ENCODE measurements around the gene TMPRSS3.

TMPRSS3 gene

DNA sequence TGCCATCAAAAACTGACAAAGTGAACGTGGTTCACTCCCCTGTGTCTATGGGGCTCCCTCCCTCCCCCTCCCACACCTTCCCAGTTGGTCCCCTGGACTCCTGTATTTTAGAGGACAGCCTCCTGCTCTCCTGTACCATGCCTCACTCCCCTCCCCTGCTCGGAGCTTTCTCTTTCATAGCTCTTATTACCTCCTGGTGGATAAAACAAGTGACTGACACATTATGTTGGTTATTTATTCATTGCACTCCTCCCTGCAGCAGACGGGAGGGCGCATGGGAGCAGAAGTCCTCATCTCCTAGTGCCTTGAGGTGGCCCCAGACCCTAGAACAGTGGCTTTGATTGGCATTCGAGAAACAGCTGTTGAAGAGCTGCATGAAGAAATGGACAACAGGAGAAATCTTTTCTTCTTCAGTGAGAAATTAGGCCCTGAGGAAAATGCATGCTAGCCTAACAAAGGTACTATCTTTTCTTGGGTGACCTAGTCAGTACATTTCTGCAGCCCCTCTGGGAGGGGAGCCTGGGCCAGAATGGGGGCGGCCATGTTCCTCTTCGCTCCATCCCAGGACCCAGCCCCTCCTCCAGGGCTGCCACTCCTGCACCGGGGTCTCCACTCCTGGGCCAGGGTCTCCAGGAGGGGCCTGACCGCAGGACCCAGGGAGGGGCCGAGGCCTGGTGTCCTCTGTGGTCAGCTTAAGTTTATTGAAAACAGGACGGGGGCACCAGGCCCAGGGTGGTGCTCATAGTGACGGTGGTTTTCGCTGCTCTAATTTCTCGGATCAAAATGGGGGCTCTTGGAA, 28.3 kb downstream of the TMPRSS3 start:
- DNase-seq, result no peak

DNA sequence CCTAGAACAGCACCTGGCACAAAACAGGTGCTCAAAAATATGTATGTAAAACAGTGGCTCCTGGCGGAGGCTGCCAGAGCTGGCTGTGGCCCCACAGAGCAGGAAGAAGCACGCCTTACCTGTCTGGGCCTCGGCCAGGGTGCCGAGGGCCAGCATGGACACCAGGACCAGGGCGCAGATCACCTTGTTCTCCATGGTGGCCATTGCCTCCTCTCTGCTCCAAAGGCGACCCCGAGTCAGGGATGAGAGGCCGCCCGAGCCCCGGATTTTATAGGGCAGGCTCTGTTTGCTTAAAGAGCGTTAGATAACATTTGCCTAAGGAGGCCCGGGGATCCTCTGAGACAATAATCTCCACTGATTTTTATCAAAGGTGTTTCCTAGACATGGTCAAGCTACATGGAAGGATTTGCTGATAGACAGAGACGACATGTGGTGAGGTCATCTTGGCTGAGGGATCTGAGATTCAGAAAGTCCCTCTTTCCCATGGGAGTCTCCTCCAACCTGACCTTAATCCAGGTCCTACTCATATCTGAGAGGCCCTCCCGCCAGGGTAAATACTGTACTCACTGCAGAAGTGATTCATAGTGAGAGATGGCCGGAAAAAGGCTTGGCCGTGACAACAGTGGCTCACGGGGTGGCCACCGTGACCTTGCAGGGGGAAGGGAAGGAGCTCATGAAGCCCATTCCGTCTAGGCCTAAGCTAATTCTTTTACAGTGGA, 29.4 kb downstream of the TMPRSS3 start, which contains the start of gene TFF1:
Gene TFF1, minus strand, starts transcription at position 244 of the 719 bp plus-strand sequence. Its CDS starts 40 bp downstream, at position 204.
- no peak for DNase-seq

DNA sequence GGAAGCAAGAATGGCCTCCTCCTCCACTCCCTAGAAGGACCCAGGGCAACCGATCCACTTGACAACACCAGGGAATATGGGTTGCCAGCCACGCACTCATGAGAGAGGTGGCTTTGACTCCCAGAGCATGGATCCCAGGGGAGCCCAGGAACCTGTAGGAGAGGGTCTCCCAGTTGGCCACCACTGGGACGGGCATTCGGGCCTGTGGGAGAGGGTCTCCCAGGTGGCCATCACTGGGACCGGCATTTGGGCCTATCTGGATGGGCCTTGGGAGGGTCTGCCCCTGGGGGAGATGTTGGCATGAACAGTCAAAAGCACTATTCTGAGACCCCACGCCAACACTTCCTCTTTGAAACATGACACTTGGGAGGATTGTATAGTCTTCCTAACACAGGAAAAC, 30.1 kb downstream of the TMPRSS3 start:
- no peak for DNase-seq

DNA sequence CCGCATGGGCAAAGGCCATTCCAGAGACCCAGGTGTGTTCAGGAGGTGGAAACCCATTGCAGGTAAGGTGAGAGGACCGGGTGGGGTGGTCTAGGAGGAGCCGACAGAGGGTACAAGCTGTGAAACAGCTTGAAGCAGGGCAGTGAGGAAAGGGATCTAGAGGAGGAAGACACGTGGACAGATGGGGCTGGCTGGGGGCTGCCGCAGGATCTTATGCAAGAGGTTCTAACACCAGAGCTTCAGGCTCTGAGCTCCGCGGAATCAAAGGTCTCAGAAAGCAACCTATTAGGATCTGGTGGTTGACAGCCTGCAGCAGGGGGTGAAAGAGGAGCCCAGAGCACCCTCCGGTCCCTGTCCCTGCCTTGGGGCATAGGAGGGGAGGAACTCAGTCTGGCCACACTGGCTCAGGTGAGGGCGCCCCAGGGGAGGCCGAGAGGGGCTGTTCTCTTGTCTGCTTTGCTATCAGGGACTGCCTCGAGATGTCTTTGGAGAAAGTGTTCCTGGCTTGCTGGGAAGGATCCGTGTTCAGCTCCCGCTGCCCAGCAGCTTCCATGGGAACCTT, 31.5 kb downstream of the TMPRSS3 start:
- no peak for DNase-seq

DNA sequence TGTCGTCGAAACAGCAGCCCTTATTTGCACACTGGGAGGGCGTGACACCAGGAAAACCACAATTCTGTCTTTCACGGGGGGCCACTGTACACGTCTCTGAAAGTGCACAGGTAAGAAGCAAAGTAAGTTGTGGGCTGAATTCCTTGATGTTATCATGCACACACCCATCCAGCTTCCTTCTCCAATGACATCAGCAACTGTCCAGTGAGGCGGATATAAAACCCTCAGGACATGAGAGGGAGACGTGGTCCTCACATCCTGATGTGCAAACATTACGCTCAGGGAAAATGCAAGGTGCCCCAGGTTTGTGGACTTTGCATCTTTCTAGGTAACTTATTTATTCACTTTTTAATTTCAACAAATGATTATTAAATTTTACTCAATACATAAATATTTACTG, 32.5 kb downstream of the TMPRSS3 start:
- DNase-seq, result no peak

DNA sequence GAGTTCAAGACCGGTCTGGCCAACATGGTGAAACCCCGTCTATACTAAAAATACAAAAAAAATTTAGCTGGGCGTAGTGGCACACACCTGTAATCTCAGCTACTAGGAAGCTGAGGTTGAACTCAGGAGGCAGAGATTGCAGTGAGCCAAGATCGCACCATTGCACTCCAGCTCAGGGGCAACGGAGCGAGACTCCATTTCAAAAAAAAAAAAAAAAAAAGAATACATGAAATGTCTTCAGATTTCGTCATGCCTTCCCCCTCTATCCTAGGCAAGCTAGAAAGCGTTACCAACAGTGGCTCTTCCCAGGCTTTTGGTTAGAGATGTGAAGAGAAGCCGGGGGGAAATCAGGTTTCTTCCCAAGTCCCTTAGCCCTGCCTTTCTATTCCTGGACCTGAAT, 33.2 kb downstream of the TMPRSS3 start:
- DNase-seq, result no peak

DNA sequence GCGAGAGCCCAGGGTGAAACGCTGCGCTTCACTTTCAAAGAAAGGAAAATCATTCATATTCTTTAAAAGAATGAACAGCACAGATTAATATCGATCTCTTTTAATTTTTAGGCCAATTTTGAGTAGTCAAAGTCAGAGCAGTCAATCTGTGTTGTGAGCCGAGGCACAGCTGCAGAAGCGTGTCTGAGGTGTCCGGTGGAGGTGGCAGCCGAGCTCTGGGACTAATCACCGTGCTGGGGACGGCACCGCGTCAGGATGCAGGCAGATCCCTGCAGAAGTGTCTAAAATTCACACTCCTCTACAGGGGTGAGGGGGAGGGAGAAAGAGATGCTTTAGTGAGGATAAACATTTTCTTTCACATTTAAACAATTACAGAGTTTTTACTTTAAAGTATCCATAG, 33.7 kb downstream of the TMPRSS3 start:
- DNase-seq, result no peak

DNA sequence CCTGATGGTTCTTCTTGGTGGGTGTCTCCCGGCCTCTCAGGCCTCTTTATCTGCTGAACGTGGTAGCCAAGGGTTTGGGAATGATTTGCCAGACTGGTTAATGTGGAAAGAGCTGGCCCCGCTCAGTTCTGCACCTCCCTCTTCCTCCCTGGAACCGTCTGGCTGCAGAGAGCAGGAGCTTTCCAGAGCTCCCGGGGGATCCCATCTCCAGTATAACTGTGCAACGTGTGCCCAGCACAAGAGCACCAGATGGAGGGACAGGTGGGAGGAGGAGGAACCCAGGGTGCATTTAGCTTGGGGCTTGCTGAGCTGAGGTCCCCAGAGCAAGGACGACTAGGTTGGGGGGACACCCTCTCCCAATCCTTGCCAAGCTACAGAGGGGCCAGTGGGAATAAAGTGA, 34.6 kb downstream of the TMPRSS3 start:
- no peak for DNase-seq

DNA sequence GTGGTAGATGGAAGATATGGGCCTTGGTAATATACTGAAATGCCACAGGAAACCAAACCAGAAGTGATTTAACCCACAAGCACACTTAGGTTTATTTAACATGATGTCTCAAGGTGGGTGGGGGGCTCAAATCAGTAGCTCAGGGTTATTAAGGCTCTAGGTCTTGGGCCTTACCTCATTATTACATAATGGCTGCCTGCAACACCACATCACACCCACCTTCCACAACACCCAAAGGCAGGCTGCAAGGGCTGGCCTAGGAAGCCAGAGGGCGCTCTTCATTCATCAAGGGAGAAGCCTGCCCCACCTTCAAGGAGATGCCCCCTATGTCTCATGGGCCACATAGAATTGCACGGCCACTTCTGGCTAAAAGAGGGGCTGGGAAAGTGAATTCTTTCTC, 35.5 kb downstream of the TMPRSS3 start:
- no peak for DNase-seq

DNA sequence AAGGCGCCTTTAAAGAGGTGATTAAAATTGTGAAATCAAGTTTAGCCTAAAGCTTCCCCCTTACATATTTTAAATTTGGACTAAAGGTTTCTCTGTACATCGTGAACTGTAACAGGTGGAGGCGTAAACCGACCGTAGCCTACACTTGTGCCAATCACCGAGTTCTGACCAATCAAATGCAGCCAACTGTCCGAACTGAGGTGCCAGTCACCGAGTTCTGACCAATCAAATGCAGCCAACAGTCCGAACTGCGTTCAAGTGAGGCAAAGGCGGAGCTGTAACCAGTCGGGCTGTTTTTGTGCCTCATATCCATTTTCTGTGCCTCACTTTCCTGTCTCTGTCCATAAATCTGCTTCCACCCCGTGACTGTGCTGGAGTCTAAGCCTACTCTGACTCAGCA, 36.9 kb downstream of the TMPRSS3 start:
- no peak for DNase-seq

DNA sequence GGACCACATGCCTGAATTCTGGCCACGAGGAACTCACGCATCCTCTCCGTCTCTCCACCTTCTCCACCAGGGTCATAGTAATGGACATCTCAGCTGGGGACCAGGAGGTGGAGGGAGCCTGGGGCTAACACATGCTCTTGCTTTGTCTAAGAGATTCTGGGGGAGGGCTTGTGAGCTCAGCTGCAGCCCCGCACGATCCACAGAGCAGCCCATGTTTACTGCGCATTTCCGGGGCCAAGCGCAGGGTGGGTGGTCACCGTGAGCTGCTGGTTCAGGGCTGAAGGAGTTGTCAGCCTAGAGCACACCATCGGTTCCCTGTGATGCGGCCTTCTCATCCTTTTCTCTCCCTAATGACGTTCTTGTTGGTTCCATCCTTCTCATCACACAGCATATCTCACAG, 37.6 kb downstream of the TMPRSS3 start:
- no peak for DNase-seq

DNA sequence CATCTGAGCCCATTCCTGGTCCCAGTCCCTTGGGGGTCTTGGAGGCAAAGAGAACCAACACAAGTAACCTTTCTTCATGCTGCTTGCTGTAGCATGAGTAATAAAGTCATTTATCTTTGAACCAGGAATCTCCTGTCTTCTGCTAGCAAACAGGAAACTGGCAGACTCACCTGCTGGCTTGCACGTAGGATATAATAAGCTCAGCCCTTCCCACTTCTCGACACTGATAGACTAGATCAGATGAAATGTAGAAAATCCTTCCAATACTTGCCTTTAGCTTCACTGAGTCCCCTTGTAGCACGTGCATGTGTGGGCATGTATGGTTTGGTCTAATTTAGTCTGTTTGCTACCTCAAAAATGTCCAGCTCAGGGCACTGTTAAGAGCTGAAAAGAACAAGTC, 38.5 kb downstream of the TMPRSS3 start:
- no peak for DNase-seq

DNA sequence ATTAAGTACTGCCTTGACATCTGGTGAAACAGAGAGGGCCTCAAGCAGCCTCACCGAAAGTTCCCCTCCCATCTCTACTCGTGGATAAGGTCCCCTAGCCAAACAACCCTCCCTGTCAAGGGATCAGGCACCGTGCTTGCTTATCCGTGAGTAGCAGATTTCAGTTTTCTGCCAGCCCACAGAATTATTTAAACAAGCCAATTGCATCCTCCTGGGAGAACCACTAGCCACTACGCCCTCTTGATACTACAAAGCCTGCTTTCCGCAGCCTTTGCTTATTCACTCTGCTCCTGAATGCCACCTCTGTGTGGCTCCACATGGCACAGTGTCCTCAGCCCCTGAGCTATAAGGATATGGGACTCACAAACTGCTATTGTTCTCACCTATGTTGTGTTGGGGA, 39.2 kb downstream of the TMPRSS3 start:
- no peak for DNase-seq

DNA sequence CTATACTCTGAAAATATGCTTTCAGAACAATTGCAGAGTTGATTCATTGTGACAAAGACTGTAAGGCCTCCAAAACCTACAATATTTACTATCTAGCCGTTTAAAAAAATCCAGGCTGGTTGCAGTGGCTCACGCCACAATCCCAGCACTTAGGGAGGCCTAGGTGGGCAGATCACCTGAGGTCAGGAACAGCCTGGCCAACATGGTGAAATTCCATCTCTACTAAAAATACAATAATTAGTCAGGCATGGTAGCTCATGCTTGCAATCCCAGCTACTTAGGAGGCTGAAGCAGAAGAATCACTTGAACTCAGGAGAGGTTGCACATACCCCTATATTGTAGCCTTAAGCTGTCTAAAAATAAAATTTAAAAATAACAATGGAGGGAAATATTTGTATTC, 39.8 kb downstream of the TMPRSS3 start:
- no peak for DNase-seq

DNA sequence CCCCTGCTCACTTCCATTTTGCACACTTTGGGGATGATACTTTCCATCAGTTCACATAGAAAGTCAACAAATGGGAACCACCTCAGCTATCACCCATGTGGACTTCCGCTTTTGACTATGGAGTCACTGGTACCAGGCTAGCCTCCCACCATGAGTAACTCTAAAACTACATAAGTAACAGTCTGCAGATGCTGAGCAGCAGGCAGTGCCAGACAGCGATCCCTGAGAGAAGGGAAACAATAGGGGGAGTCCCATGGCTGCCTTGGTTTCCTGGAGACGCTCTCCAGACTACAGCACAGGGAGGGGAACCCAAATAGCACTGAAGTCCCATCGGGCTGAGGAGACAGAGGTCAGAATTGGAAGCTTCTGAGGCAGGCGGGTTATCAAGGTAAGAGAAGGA, 42.2 kb downstream of the TMPRSS3 start:
- no peak for DNase-seq

DNA sequence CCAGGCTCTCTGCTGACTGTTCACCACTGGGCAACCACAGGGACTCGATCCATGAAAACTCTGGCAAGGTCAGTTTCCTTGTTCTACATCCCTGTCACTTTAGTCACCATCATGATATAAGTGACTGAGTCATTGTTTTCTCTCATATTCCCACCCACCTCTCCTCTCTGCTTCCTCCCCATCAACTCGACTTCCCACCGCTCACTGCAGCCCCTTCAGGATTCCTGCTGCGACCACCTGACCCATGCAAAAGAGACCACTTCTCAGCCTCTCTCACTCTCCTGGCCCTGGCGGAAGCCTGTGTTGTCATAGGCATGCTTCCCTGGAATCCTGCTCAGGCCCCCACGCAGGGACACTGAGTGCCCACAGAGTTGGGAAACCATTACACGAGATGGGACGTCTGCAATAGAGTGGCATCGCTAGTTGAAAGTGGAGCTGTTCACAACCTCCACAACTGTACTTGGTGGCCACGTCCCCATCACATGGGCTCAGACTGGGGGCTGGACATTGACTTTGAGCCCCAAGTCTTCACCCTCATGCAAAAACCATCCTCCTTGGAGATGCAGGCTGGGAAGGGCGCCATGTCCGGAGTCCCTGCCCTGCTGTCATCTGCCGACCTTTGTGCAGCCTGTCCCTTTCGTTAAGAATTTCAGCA, 43.3 kb downstream of the TMPRSS3 start:
- DNase-seq, result no peak

DNA sequence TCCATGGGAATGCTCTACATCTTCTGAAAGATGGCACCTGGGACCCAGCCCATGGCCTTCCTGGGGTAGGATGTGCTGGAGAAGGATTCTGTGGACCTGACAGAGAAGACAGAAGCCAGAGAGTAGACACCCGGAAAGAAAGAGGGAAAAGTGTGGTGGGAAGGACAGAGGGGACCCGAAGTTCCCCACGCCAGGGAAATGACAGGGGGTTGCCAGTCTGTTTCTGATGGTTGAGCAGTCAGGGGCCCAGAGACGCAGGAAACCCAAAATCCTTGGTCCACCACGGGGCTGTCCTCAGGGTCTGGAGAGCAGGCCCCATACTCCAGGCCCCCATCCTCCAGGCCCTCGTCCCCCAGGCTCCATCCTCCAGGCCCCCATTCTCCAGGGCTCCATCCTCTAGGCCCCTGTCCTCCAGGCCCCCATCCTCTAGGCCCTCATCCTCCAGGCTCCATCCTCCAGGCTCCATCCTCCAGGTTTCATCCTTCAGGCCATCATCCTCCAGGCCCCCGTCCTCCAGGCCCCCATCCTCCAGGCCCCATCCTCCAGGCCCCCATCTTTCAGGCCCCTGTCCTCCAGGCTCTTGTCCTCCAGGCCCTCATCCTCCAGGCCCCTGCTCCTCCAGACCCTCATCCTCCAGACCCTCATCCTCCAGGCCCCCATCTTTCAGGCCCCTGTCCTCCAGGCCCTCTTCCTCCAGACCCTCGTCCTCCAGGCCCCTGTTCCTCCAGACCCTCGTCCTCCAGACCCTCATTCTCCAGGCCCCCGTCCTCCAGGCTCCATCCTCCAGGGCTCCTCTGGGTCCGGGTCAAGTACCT, 44.0 kb downstream of the TMPRSS3 start:
- DNase-seq, result no peak

DNA sequence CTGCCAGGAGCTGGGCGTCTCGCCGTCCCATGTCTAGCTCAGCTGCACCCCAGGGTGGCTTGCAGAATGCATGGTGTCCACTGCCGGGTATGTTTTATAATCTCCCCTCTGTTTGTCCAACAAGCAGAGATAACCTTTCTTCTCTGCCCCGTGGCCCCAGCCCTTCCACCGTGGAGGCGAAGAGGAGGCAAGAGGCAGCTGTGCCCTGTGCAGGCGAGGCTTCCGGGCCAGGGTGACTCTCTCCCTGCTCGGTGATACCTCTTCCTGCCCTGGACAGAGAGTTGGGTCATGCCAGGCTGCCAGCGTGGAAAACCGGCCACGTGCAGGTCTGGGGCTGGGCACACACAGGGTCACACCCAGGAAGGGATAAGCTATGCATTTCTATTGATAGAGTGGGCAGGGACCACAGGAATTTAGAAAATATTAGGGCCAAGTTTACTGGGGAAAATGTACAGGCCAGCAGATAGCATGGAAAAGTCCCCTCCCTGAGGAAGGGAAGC, 44.9 kb downstream of the TMPRSS3 start, which contains the start of gene TFF2:
Gene TFF2, minus strand, starts transcription at position 68 of the 500 bp plus-strand sequence. Its CDS starts 37 bp downstream, at position 31.
- DNase-seq, result no peak

DNA sequence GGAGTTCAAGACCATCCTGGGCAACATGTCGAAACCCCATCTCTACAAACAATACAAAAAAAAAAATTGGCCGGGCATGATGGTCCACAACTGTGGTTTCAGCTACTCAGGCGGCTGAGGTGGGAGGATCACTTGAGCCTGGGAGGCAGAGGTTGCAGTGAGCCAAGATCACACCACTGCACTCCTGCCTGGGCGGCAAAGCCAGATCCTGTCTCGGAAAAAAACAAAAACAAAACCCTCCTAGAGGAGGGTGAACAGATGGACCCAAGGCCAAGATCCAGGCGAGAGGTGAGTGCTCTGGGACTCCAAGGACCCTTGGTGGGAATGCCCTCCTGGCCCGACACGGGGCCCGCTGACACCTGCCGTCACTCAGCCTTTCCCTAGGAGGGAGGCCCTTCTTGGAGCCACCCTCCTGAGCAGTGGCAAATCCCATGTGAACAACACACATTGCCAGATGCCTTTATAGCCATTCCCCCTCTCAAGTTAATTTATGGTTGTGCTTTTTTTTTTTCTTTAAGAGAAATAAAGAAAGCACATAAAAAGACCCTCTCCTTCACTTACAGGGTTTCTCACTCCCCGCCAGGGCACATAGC, 45.4 kb downstream of the TMPRSS3 start:
- no peak for DNase-seq

DNA sequence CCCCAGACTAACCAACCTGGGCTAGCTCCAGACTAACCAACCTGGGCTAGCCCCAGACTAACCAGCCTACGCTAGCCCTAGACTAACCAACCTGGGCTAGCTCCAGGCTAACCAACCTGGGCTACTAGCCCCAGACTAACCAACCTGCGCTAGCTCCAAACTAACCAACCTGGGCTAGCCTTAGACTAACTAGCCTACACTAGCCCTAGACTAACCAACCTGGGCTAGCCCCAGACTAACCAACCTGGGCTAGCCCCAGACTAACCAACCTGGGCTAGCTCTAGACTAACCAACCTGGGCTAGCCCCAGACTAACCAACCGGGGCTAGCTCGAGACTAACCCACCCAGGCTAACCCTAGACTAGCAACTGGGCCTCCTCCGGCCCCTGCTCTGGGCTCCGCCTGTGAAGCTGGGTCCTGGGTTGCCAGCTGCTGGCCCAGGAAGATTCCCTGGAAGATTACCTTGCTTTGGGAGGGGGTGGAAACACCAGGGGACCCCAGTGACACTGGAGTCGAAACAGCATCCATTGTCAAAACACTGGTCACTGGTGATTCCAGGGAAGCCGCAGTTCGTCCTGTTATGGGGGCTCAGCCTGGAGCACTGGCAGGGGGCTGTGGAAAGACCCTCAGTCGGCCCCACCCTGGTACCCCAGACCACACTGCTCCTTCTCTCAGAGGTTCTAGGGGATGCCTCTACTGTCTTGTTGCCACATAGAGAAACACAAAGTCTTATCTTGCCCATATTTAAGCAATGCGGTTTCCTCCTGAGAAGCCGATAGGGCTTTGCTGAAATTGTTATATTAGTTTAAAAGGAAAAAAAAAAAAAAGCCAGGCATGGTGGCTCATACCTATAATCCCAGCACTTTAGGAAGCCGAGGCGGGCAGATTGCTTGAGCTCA, 46.2 kb downstream of the TMPRSS3 start:
- DNase-seq, result no peak

DNA sequence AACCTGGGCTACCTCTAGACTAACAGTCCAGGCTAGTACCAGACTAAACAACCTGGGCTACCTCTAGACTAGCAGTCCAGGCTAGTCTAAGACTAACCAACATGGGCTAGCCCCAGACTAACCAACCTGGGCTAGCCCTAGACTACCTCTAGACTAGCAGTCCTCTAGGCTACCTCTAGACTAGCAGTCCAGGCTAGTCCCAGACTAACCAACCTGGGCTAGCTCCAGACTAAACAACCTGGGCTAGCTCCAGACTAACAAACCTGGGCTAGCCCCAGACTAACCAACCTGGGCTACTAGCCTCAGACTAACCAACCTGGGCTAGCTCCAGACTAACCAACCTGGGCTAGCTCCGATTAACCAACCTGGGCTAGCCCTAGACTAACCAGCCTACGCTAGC, 47.1 kb downstream of the TMPRSS3 start:
- DNase-seq, result no peak

All from NCI-H2081 treated with DMSO at 0.1 percent for 48 hours (cell line).